Measurements from ENCODE around the gene BEST3.
"Not testable (repeated sequence)": the region's sequence is repeated elsewhere in the genome, so short reads cannot be mapped to it uniquely, and the experiment has no call there.

The BEST3 gene

GRCh38 chr12:69687390-69687789 is 11.7 kb downstream of the BEST3 start:
- DNase-seq, result no peak

GRCh38 chr12:69686731-69687130 is 12.4 kb downstream of the BEST3 start:
- no peak for DNase-seq

DNA sequence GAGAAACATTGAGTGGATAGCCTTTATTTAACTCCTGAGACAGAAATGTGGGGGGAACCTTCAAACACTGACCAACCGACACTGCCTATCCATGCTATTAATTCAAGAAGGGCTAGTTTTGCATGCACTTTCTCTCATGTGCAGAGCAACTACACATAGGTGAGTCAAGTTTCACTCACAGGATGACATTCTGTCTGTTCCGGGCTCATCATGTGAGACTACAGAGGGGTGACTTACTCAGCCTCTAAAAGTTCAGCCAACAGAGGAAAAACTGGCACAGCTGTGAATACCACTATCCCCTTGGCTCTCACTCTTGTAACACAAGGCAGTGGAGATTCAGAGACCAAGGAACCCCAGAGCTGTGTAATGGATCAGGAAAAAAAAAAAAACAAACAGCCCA is 13.3 kb downstream of the BEST3 start:
- no peak for DNase-seq

- DNase-seq, result peak in 1 of 2 donors; percentile 24
These were observed 14.6 kb downstream of the BEST3 start for GRCh38 chr12:69684466-69684865.

GRCh38 chr12:69682110-69682755 is 16.9 kb downstream of the BEST3 start:
- no peak for DNase-seq

DNA sequence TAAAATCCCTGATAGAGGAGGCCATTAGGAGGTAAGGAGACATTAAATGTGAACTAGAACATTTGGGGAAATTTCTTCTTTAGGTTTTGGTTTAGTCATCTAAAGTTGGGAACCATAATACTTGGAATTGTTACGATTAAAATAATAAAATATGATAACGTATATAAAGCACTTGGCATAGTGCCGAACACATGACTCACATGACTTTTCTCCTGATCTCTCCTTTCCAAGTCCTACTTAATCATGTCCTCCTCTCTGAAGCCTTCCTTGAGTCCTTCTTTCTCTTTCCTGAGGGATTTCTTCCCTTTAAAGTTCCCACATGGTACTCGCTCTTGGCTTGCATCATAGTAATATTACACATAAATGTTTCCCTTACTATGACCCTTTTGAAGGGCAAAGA is 20.0 kb downstream of the BEST3 start:
- no peak for DNase-seq

DNA sequence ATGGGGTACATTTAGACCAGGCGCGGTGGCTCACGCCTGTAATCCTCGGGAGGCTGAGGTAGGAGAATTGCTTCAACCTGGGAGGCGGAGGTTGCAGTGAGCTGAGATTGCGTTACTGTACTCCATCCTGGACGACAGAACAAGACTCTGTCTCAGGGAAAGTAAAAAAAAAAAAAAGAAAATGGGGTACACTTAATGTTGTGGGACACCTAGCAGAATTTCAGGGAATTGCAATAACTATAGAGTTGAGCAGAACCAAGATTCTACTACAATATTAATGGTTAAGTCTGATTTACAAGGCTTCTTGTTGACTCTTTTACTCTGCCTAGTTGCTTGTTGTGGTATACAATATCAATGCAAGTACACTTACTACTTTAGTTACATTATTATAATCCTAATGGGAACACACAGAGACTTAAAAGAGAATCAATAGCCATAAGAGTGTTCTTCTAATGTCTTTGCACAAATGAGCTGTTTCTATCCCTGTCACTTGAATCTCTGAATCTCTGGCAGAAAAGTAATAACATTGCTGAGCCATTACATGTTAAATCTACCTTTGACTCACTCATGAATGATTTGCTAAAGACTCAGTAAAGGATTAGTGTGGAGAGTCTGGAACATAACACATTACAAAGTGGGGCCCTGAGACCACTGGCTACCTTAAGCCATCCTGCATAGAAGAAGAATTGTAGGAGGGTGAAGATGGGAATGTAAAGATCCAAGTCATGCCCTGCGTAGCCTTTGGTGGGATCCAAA is 22.7 kb downstream of the BEST3 start:
- DNase-seq, result no peak

DNA sequence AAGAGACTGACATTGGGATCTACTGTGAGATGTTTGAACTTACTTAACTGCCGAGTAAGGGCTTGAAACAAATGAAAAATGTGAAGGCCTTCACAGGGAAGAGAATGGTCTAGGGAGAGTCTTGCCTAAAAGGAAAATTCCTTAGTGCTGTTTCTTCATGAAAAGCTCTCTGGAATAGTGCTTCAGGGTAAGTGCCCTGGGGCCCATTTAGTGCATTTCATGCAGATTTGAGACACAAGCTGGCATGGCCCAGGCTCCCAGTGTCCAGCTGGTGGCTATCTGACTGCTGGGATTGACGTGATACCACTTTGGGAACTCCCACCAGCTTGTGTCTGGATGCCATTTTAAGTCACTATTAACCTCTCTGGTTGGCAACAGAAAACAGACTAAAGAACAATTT is 26.9 kb downstream of the BEST3 start:
- DNase-seq, result no peak

DNA sequence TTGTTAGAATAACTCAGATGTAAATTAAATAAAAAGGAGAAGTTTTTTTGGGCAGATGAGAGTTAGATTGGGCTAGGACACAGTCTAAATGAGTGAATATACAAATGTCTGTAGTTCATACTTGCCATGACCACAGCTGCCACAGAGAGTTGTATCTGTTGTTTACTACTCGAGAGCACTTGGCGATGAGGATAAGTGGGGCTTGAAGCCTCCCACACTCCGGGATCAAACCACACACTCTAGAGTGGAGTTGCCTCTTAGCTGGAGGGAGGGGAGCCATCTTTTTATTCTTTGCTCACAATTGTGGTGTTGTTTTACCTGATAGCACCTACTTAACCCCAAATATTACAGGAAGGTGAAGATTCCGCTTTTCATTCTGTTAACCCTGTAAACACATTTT is 27.5 kb downstream of the BEST3 start:
- DNase-seq, result no peak

DNA sequence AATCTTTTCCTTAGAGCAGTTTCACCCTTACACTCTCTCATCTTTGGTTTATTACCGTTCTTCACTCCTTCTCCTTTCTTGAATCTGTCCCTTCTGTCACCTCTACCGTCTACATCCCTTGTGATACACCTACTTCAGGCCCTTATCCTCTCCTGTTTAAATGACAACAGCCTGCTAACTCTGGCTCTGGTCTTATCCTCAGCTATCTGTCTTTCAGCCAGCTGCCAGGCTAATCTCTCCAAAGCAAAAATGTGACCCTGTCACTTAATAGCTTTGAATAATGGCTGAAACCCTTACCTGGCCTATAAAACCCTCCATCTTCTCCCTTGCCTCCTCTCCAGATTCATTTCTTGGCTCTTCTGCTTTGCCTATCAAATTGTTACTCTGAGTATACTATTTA is 32.3 kb downstream of the BEST3 start:
- DNase-seq, result no peak

DNA sequence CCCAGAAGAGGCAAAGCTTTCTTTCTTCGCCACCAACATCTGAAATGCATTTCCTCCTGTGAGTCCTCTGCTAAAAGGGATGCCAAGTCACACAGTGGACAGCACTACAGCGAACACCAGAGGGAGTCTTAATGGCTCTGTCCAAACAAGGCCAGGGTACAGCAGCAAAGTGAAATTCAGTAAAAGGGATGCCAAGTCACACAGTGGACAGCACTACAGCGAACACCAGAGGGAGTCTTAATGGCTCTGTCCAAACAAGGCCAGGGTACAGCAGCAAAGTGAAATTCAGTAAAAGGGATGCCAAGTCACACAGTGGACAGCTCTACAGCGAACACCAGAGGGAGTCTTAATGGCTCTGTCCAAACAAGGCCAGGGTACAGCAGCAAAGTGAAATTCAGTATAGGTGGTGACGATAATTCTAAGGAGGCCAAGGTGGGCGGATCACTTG is 34.1 kb downstream of the BEST3 start:
- DNase-seq, result not testable (repeated sequence)

- DNase-seq, result no peak
These were observed 35.4 kb downstream of the BEST3 start for GRCh38 chr12:69663726-69664125.

DNA sequence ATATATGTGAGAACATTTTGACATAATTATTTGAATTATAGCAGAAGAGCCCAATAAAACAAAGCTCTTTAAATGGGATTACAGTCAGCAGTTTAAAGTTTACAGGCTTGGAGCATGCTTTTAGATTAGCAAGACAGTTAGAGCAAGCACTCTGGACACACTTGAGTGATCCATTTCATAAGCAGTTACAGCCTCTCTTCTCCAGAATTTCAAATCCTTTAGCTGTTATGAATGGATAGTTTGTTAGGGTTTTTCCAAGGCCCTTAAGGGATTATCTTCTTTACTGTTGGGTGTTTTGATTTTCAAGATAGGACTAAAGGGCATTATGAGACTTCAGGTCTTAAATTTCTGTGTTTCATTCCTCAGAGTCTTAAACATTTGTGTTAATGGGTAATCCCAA is 36.3 kb downstream of the BEST3 start:
- no peak for DNase-seq

DNA sequence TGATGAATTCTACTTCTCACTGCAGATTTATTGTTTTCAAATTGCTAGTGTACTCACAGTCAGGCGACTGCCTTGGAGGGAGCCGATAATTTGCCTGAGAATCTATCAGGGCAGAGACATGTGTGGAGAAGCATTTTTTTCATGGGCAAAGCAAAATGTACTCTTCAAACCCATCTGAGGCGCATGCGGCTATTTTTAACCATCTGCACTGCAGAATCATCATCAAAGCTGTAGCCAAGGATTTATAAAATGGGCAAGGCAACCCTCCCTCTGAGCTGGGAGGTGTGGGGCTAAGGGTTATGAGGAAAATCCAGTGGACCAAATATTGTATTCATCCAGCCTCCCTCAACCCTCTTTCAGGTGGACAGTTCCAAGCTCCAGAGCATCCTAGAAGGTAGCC is 37.7 kb downstream of the BEST3 start:
- no peak for DNase-seq

DNA sequence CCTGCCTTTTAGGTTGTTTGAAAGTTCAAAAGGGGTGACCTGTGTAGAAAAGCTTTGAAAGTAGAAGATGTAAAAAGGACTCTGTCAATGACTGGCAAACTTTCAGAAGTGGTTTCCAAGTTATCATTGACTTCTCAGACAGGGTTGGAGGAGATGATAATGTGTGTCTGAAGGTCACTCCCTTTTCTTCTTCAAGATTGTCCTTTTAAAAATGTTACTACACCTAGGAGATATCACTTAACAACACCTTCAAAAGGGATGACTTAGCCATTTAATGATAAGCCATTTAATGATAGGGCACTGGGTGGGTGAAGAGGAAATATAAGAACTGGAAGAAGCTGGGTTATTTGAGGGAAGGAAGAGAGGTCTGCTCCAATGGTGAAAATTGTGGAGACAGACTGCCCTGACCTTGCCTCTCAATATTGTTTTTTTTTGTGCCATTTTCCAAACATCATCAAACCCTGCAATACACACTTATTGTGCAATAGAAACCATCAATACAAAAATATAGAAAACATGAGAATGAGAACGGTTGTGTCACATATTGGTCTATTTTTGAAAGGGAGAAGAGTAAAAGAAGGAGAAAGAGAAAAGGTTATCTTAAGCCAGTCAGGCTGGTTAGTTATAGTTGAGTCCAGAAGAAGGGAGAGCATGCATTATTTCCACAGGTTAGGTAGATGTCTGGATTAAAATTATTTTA is 38.8 kb downstream of the BEST3 start:
- no peak for DNase-seq

DNA sequence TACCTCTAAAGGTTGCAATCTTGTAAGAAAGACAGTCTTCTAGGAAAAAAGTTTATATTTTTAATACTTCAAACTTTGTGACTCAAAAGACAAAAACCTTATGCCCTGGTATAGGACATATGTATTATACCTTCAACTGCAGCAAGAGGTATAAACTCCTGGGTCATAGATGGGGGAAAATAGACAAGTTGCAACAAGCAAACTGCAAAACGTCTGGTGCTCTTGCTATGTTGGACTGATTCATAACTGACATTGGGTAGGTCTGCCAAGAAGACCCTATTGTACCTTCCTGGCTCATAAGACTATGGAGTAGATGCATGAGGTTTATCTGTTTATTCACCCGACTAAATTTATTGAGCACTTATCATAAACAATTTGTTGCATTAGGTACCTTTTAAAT is 40.9 kb downstream of the BEST3 start:
- DNase-seq, result no peak

- no peak for DNase-seq
These were observed 41.5 kb downstream of the BEST3 start for GRCh38 chr12:69657376-69658137.

DNA sequence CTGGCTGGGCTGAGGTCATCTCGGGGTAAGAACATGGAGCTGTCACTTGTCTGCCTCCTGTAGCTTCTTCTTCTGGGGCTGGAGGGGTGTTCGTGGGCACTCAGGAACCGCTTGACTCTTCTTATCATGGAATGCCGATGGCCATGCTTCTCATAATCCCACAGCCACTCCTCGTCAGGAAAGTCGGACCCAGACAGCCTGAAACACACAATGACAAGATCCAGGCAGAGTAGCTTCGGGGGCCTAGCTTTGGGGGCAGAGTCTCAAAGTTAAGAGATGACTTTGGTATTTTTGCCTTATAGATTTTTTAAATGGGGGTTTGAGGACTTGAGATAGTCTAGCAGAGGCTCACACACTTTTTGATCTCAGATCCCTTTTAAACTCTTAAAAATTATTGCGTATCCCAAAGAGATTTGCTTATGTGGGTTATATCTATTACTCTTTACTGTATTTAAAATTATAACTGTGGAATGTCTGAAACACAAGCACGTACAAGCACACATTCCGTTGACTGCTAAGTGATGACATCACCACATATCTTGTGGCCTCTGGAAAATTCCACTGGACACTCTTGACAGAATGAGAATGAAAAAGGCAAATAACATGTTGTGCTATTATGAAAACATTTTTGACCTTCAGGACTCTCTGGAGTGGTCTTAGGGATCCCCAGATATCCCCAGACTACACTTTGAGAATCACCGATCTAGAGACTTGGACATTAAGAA is 43.3 kb downstream of the BEST3 start:
- no peak for DNase-seq

DNA sequence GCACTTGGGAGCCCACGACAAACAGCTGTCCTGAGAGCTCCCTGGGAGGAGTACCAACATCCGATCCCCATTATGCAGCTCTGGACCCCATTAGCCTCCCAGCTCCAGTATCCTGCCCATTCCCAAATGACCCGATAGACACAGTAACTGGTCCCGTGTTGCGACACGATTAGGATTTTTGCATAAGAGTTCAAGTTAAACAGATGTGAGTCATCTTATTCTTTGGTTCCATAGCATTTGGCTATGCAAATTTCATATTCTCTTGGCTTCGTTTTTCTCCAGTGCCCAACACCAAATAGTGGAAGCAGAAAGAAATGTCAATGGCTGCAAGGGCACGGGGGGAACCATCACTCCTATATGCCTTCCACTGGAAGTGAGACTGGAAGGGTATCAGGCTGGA is 45.4 kb downstream of the BEST3 start:
- DNase-seq, result no peak

GRCh38 chr12:69651922-69652321 is 47.2 kb downstream of the BEST3 start:
- DNase-seq, result no peak

DNA sequence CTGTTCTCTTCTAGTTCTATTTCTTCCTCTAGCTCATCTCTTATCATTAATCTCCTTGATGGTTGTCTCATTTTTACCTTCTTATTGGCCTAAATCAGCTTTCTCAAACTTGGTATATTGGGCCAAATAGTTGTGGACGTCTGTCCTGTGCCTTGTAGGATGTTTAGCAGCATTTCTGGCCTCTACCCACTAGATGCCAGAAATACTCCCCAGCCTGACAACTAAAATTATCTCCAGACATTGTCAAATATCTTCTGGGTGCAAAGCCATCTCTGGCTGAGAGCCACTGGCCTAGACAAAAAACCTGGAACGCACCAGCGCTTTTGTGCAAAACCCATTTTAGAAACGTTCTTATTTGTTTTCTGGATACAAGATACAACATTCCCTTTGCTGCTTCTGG is 49.6 kb downstream of the BEST3 start:
- DNase-seq, result no peak

DNA sequence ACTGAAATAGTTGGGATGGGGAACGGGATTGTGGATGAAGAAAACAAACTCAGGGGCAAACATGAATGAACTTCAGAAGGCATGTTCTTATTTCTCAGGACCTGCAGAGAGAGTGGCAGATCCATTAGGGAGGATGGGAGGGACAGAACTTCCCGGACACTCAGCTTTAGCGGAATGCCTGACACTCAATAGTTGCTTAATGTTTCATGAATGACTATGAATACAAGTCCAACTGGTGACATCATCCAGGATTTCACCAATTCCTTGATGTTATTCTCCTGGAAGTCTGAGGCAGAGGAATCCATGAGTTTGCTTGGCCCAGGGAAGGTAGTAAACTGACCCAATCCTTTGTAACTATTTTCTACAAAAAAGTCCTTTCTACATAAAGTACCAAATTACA is 50.6 kb downstream of the BEST3 start:
- DNase-seq, result no peak

- DNase-seq, result no peak
These were observed 51.9 kb downstream of the BEST3 start for GRCh38 chr12:69647178-69647577.

Data from hippocampal formation (tissue), 2 donors.